Fibroblast of lung (primary cell): ENCODE measurements around the gene WDTC1. TPM values are rescaled to one million over a fixed set of nuclear protein-coding genes. Genes with fewer than 3 reads are reported as not detected.

Experiments
- DNase-seq, 2 donors: peaks; one replicate each; pipeline versions ENCODE4 v3.0.0 to v3.0.0-alpha.2; 2010; ENCODE audit warnings: low read depth in 2 of 2
- H2AFZ ChIP-seq: 2 replicates; pipeline ENCODE4 v1.5.1; 2012; ENCODE audit warnings: low read length, control low read depth, inconsistent platforms
- H3K27ac ChIP-seq: 2 replicates; pipeline ENCODE4 v1.5.1; 2011; ENCODE audit warnings: low read length, control low read depth; ENCODE audit not compliant: insufficient read depth
- H3K27me3 ChIP-seq: 2 replicates; pipeline ENCODE4 v1.5.1; 2011; ENCODE audit warnings: mild to moderate bottlenecking, low read length; ENCODE audit not compliant: control insufficient read depth, insufficient read depth
- H3K36me3 ChIP-seq: 2 replicates; pipeline ENCODE4 v1.5.1; 2011; ENCODE audit warnings: low read length; ENCODE audit not compliant: control insufficient read depth, insufficient read depth
- H3K4me1 ChIP-seq: 2 replicates; pipeline ENCODE4 v1.5.1; 2011; ENCODE audit warnings: low read length; ENCODE audit not compliant: control insufficient read depth, insufficient read depth; ENCODE audit errors: extremely low read depth
- H3K4me2 ChIP-seq: 2 replicates; pipeline ENCODE4 v1.5.1; 2011; ENCODE audit warnings: low read length, control low read depth; ENCODE audit not compliant: insufficient read depth; ENCODE audit errors: extremely low read depth
- H3K4me3 ChIP-seq, 4 experiments: fragments of 200-600 bp in 1 of 4; sonication (generic) in 1 of 4; replicated peaks in 1 of 4; 2 replicates each; pipeline ENCODE4 v1.5.1; 2011 to 2016; ENCODE audit warnings: low read length in 4 of 4, low read depth in 3 of 4, mild to moderate bottlenecking in 3 of 4, control low read depth in 2 of 4, inconsistent platforms in 1 of 4, mixed read lengths in 1 of 4; ENCODE audit not compliant: insufficient read depth in 1 of 4; ENCODE audit errors: control extremely low read depth in 1 of 4
- H3K79me2 ChIP-seq: 2 replicates; pipeline ENCODE4 v1.5.1; 2012; ENCODE audit warnings: mild to moderate bottlenecking, low read length, inconsistent platforms; ENCODE audit not compliant: control insufficient read depth, insufficient read depth
- H3K9ac ChIP-seq: 2 replicates; pipeline ENCODE4 v1.5.1; 2011; ENCODE audit warnings: mild to moderate bottlenecking, low read length, control low read depth; ENCODE audit not compliant: insufficient read depth
- H3K9me3 ChIP-seq: 2 replicates; pipeline ENCODE4 v1.5.1; 2012; ENCODE audit warnings: low read depth, low read length; ENCODE audit not compliant: control insufficient read depth, insufficient read depth
- H4K20me1 ChIP-seq: 2 replicates; pipeline ENCODE4 v1.5.1; 2011; ENCODE audit warnings: low read length; ENCODE audit not compliant: control insufficient read depth, insufficient read depth; ENCODE audit errors: extremely low read depth
- CTCF ChIP-seq, 2 donors: IDR thresholded peaks in 1 of 2; conservative IDR thresholded peaks in 1 of 2; 1 replicate in 1 of 2; 2 replicates in 1 of 2; pipeline ENCODE4 v1.5.1; 2011 to 2012; ENCODE audit warnings: low read length in 2 of 2, control low read depth in 1 of 2, inconsistent platforms in 1 of 2, low read depth in 1 of 2, mild to moderate bottlenecking in 1 of 2
- EZH2 ChIP-seq: IDR thresholded peaks from 2 replicates; pipeline ENCODE4 v1.5.1; 2012; ENCODE audit warnings: low read length, control low read depth, mild to moderate bottlenecking; ENCODE audit errors: missing control alignments
- polyA plus RNA-seq, 2 donors: library from polyadenylated mRNA; depleted of rRNA in 1 of 2; stranded (reverse) in 1 of 2; unstranded in 1 of 2; fragments of >200 nt; gene quantifications; 2 replicates each; pipeline ENCODE4 v1.2.1, GENCODE V29; 2011 to 2012; ENCODE audit warnings: missing spikeins in 1 of 2
- total RNA-seq: library from RNA; depleted of rRNA; stranded (reverse); fragments of >200 nt; gene quantifications from 2 replicates; pipeline ENCODE4 v1.2.1, GENCODE V29; 2014

WDTC1 gene
- total and polyA plus RNA-seq, 2 donors (not counting 1 experiment from before 2014, with no cell fraction given) = 10.7 to 23.3 TPM

- no peak overlapping the region for H3K9ac ChIP-seq
- H3K36me3 ChIP-seq = peaks cover 28% of the 10 kb centered on the region
These were observed 98.3 kb downstream of the WDTC1 start for GRCh38 chr1:27332536-27333281.

GRCh38 chr1:27333717-27334279 lies 99.4 kb downstream of the WDTC1 start:
- TF ChIP-seq EZH2 = no peak
- TF ChIP-seq CTCF (conservative IDR thresholded peaks at IDR 0.05 in 1 of 2, IDR thresholded peaks at IDR 0.05 in 1 of 2; ENCODE audit: low read depth in 1 of 2, low read length in 2 of 2) = no peak
- H3K9ac ChIP-seq = no peak overlapping the region
- no peak for DNase-seq
- no peak overlapping the region for H3K4me2 ChIP-seq
- H2AFZ ChIP-seq = no peak overlapping the region
- no peaks in the 10 kb centered on the region for H3K4me1 ChIP-seq
- peaks cover 25% of the 10 kb centered on the region for H3K36me3 ChIP-seq
- no peak overlapping the region for H3K4me3 ChIP-seq
- H3K27ac ChIP-seq = no peak overlapping the region
- H3K79me2 ChIP-seq = peaks cover 9% of the 10 kb centered on the region
- H3K27me3 ChIP-seq = no peaks in the 10 kb centered on the region
- H4K20me1 ChIP-seq = no peaks in the 10 kb centered on the region
- H3K9me3 ChIP-seq = no peaks in the 10 kb centered on the region

More at GRCh38 chr1:27332536-27333281, 98.3 kb downstream of the WDTC1 start:
- H4K20me1 ChIP-seq = no peaks in the 10 kb centered on the region
- H3K27ac ChIP-seq = no peak overlapping the region
- peaks cover 20% of the 10 kb centered on the region for H3K79me2 ChIP-seq
- DNase-seq = peak in 1 of 2 donors; percentile 35
- H3K27me3 ChIP-seq = no peaks in the 10 kb centered on the region
- no peak overlapping the region for H2AFZ ChIP-seq
- no peak overlapping the region for H3K4me3 ChIP-seq
- no peaks in the 10 kb centered on the region for H3K9me3 ChIP-seq
- TF ChIP-seq EZH2 (no peak), CTCF (conservative IDR thresholded peaks at IDR 0.05 in 1 of 2, IDR thresholded peaks at IDR 0.05 in 1 of 2; ENCODE audit: low read depth in 1 of 2, low read length in 2 of 2) (peak; percentile 61 to 88)
- H3K4me1 ChIP-seq = no peaks in the 10 kb centered on the region
- no peak overlapping the region for H3K4me2 ChIP-seq

- DNase-seq = no peak
- peaks cover 25% of the 10 kb centered on the region for H3K36me3 ChIP-seq
- no peak overlapping the region for H2AFZ ChIP-seq
These were observed 101.3 kb downstream of the WDTC1 start for GRCh38 chr1:27335506-27336422.

More at GRCh38 chr1:27335506-27336422, 101.3 kb downstream of the WDTC1 start:
- Histone ChIP-seq H3K79me2 (no peaks in the 10 kb centered on the region), H3K27ac (no peak overlapping the region), H3K4me1 (no peaks in the 10 kb centered on the region), H3K4me2 (no peak overlapping the region), H3K4me3 (no peak overlapping the region), H3K9ac (no peak overlapping the region), H4K20me1 (no peaks in the 10 kb centered on the region), H3K9me3 (no peaks in the 10 kb centered on the region), H3K27me3 (no peaks in the 10 kb centered on the region)
- TF ChIP-seq CTCF (conservative IDR thresholded peaks at IDR 0.05 in 1 of 2, IDR thresholded peaks at IDR 0.05 in 1 of 2; ENCODE audit: low read depth in 1 of 2, low read length in 2 of 2) = no peak
- no peak for TF ChIP-seq EZH2
